Stomach (tissue), 4 donors: Measurements from ENCODE around the gene CYB5R3.
"Not testable (repeated sequence)": the region's sequence is repeated elsewhere in the genome, so short reads cannot be mapped to it uniquely, and the experiment has no call there.

Experiments
- CTCF ChIP-seq, 7 experiments: fragments of 450-650 bp in 4 of 7; fragments of 200-600 bp in 3 of 7; sonication (generic) in 3 of 7; IDR thresholded peaks; one replicate each; pipeline ENCODE4 v1.5.1; 2016 to 2019; ENCODE audit warnings: antibody characterized with exemption in 7 of 7, control low read depth in 2 of 7, mild to moderate bottlenecking in 1 of 7
- EP300 ChIP-seq: sonication (generic); formaldehyde crosslinking; IDR thresholded peaks from one replicate; pipeline ENCODE4 v1.6.1; 2017; ENCODE audit warnings: antibody characterized with exemption
- POLR2A ChIP-seq, 4 donors: fragments of 450-650 bp; IDR thresholded peaks; one replicate each; pipeline ENCODE4 v1.6.1; 2016; ENCODE audit warnings: antibody characterized with exemption in 4 of 4, control low read depth in 2 of 4, mild to moderate bottlenecking in 1 of 4, moderate library complexity in 1 of 4
- POLR2AphosphoS5 ChIP-seq, 3 donors: sonication (generic); formaldehyde crosslinking; IDR thresholded peaks; one replicate each; pipeline ENCODE4 v1.6.1; 2016; ENCODE audit warnings: antibody characterized with exemption in 3 of 3

- not testable (repeated sequence) for TF ChIP-seq CTCF (IDR thresholded peaks at IDR 0.05); POLR2AphosphoS5 (IDR thresholded peaks at IDR 0.05); POLR2A (IDR thresholded peaks at IDR 0.05); EP300
Measured at GRCh38 chr22:42666393-42666792, 17.2 kb upstream of the CYB5R3 start.
